ENCODE results near the gene ROR2.

ROR2 gene

DNA sequence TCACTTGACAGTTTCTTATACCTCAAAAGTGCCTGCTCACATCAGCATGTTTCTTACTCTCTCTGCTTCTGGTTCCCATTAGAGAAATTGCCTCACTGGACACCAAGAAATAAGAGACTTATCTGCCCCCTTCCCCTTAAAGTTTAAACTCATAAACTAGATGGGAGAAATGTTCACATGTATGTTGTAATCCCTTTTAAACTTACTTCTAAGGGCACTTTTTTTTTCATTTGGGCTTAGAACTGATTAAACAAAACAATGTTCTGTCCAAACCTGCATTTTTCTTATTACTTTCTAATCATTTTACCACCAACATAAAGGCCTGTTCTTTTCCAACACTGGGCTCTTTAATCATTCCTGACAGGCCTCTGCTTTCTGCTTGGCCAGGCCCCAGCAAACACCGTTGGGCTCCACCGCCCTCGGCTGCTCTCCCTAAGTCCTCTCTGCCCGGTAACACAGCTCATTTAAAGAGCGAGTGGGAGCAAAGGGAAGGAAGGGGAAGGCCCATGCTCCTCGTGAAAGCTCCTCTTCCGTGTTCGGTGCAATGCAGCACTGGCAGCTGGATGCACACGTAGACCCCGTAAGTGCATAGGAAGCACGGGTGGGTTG lies 53.4 kb downstream of the ROR2 start:
- no peak overlapping the region for H3K4me3 ChIP-seq (ENCODE audit: low read length)
- peaks cover 20% of the 10 kb centered on the region for H3K27me3 ChIP-seq (ENCODE audit: control insufficient read depth, insufficient read depth, low read length)
- no peak overlapping the region for H3K9ac ChIP-seq (ENCODE audit: low read length)
- H3K27ac ChIP-seq (ENCODE audit: low read length), result no peak overlapping the region
- H3K9me3 ChIP-seq (ENCODE audit: control insufficient read depth, low read depth, low read length), result no peaks in the 10 kb centered on the region
- no peaks in the 10 kb centered on the region for H3K36me3 ChIP-seq (ENCODE audit: control insufficient read depth, low read depth, low read length)
- H3K4me1 ChIP-seq (ENCODE audit: control insufficient read depth, low read depth, low read length), result peaks cover 22% of the 10 kb centered on the region

DNA sequence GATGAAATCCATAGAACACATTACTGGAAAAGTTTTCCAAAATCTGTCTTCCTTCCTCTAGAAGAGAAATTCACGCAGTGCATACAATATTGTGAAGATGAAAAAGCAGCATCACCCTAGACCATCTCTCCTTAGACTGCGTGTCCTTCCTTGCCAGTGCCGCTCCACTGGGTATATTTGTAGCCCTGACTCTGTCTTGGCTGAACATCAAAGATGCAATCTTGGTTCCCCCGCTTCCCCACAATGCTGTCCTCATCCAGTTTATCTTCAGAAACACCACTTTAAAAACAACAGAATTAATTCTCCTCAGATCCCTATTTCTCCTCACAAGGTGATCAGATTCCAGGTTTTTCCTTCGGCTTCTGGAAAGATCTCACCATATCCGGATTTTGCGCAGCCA lies 53.9 kb downstream of the ROR2 start:
- Histone ChIP-seq H3K4me1 (ENCODE audit: control insufficient read depth, low read depth, low read length) (peaks cover 22% of the 10 kb centered on the region), H3K36me3 (ENCODE audit: control insufficient read depth, low read depth, low read length) (no peaks in the 10 kb centered on the region), H3K27ac (ENCODE audit: low read length) (no peak overlapping the region), H3K27me3 (ENCODE audit: control insufficient read depth, insufficient read depth, low read length) (peaks cover 24% of the 10 kb centered on the region), H3K9me3 (ENCODE audit: control insufficient read depth, low read depth, low read length) (no peaks in the 10 kb centered on the region), H3K9ac (ENCODE audit: low read length) (no peak overlapping the region), H3K4me3 (ENCODE audit: low read length) (no peak overlapping the region)

GRCh38 chr9:91894536-91894935 lies 55.5 kb downstream of the ROR2 start:
- Histone ChIP-seq H3K36me3 (ENCODE audit: control insufficient read depth, low read depth, low read length) (no peaks in the 10 kb centered on the region), H3K27ac (ENCODE audit: low read length) (no peak overlapping the region), H3K4me1 (ENCODE audit: control insufficient read depth, low read depth, low read length) (peaks cover 25% of the 10 kb centered on the region), H3K9ac (ENCODE audit: low read length) (no peak overlapping the region), H3K9me3 (ENCODE audit: control insufficient read depth, low read depth, low read length) (no peaks in the 10 kb centered on the region), H3K27me3 (ENCODE audit: control insufficient read depth, insufficient read depth, low read length) (peaks cover 36% of the 10 kb centered on the region), H3K4me3 (ENCODE audit: low read length) (no peak overlapping the region)

DNA sequence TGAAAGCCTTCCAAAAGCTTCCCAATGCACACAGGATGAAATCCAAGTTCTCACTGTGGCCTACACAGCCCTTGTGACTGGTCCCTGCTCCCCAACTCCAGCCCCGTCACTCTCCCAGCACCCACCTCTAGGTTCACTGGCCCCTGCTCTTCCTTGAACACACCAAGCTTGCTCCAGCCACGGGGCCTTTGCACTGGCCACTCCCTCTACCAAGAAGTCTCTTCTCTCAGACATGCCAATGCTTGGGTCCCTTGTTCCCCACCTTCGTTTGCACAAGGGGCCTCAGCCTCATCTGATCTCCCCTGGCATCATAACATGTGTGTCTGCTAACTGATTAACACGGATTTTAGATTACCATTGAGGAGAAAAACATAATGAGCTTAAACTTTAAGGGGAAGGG lies 56.0 kb downstream of the ROR2 start:
- H3K4me1 ChIP-seq (ENCODE audit: control insufficient read depth, low read depth, low read length), result peaks cover 22% of the 10 kb centered on the region
- no peak overlapping the region for H3K27ac ChIP-seq (ENCODE audit: low read length)
- no peaks in the 10 kb centered on the region for H3K36me3 ChIP-seq (ENCODE audit: control insufficient read depth, low read depth, low read length)
- H3K27me3 ChIP-seq (ENCODE audit: control insufficient read depth, insufficient read depth, low read length), result peaks cover 37% of the 10 kb centered on the region
- H3K9me3 ChIP-seq (ENCODE audit: control insufficient read depth, low read depth, low read length), result no peaks in the 10 kb centered on the region
- H3K9ac ChIP-seq (ENCODE audit: low read length), result no peak overlapping the region
- no peak overlapping the region for H3K4me3 ChIP-seq (ENCODE audit: low read length)

GRCh38 chr9:91891915-91892314 lies 58.1 kb downstream of the ROR2 start:
- H3K9ac ChIP-seq (ENCODE audit: low read length), result no peak overlapping the region
- peaks cover 15% of the 10 kb centered on the region for H3K4me1 ChIP-seq (ENCODE audit: control insufficient read depth, low read depth, low read length)
- H3K27ac ChIP-seq (ENCODE audit: low read length), result no peak overlapping the region
- no peak overlapping the region for H3K4me3 ChIP-seq (ENCODE audit: low read length)
- peaks cover 46% of the 10 kb centered on the region for H3K27me3 ChIP-seq (ENCODE audit: control insufficient read depth, insufficient read depth, low read length)
- H3K9me3 ChIP-seq (ENCODE audit: control insufficient read depth, low read depth, low read length), result no peaks in the 10 kb centered on the region
- H3K36me3 ChIP-seq (ENCODE audit: control insufficient read depth, low read depth, low read length), result no peaks in the 10 kb centered on the region

GRCh38 chr9:91890662-91891061 lies 59.4 kb downstream of the ROR2 start:
- Histone ChIP-seq H3K9me3 (ENCODE audit: control insufficient read depth, low read depth, low read length) (no peaks in the 10 kb centered on the region), H3K4me3 (ENCODE audit: low read length) (no peak overlapping the region), H3K4me1 (ENCODE audit: control insufficient read depth, low read depth, low read length) (peaks cover 22% of the 10 kb centered on the region), H3K9ac (ENCODE audit: low read length) (no peak overlapping the region), H3K36me3 (ENCODE audit: control insufficient read depth, low read depth, low read length) (no peaks in the 10 kb centered on the region), H3K27ac (ENCODE audit: low read length) (no peak overlapping the region), H3K27me3 (ENCODE audit: control insufficient read depth, insufficient read depth, low read length) (peaks cover 55% of the 10 kb centered on the region)

- no peaks in the 10 kb centered on the region for H3K36me3 ChIP-seq (ENCODE audit: control insufficient read depth, low read depth, low read length)
- H3K4me3 ChIP-seq (ENCODE audit: low read length), result no peak overlapping the region
- peaks cover 27% of the 10 kb centered on the region for H3K4me1 ChIP-seq (ENCODE audit: control insufficient read depth, low read depth, low read length)
- H3K9me3 ChIP-seq (ENCODE audit: control insufficient read depth, low read depth, low read length), result no peaks in the 10 kb centered on the region
- H3K27me3 ChIP-seq (ENCODE audit: control insufficient read depth, insufficient read depth, low read length), result peaks cover 63% of the 10 kb centered on the region
- H3K27ac ChIP-seq (ENCODE audit: low read length), result no peak overlapping the region
- H3K9ac ChIP-seq (ENCODE audit: low read length), result no peak overlapping the region
Observed at GRCh38 chr9:91889161-91889911, 60.7 kb downstream of the ROR2 start.

- Histone ChIP-seq H3K27ac (ENCODE audit: low read length) (no peak overlapping the region), H3K4me3 (ENCODE audit: low read length) (peak overlapping the region; percentile 45), H3K27me3 (ENCODE audit: control insufficient read depth, insufficient read depth, low read length) (peaks cover 79% of the 10 kb centered on the region), H3K9ac (ENCODE audit: low read length) (peak overlapping the region; percentile 26), H3K9me3 (ENCODE audit: control insufficient read depth, low read depth, low read length) (no peaks in the 10 kb centered on the region), H3K36me3 (ENCODE audit: control insufficient read depth, low read depth, low read length) (no peaks in the 10 kb centered on the region), H3K4me1 (ENCODE audit: control insufficient read depth, low read depth, low read length) (peaks cover 29% of the 10 kb centered on the region)
Observed at GRCh38 chr9:91886414-91887076, 63.5 kb downstream of the ROR2 start.

GRCh38 chr9:91885746-91886413 lies 64.1 kb downstream of the ROR2 start:
- Histone ChIP-seq H3K36me3 (ENCODE audit: control insufficient read depth, low read depth, low read length) (no peaks in the 10 kb centered on the region), H3K9me3 (ENCODE audit: control insufficient read depth, low read depth, low read length) (no peaks in the 10 kb centered on the region), H3K27ac (ENCODE audit: low read length) (no peak overlapping the region), H3K9ac (ENCODE audit: low read length) (peak overlapping the region; percentile 47), H3K27me3 (ENCODE audit: control insufficient read depth, insufficient read depth, low read length) (peaks cover 72% of the 10 kb centered on the region), H3K4me3 (ENCODE audit: low read length) (peak overlapping the region; percentile 45), H3K4me1 (ENCODE audit: control insufficient read depth, low read depth, low read length) (peaks cover 29% of the 10 kb centered on the region)

DNA sequence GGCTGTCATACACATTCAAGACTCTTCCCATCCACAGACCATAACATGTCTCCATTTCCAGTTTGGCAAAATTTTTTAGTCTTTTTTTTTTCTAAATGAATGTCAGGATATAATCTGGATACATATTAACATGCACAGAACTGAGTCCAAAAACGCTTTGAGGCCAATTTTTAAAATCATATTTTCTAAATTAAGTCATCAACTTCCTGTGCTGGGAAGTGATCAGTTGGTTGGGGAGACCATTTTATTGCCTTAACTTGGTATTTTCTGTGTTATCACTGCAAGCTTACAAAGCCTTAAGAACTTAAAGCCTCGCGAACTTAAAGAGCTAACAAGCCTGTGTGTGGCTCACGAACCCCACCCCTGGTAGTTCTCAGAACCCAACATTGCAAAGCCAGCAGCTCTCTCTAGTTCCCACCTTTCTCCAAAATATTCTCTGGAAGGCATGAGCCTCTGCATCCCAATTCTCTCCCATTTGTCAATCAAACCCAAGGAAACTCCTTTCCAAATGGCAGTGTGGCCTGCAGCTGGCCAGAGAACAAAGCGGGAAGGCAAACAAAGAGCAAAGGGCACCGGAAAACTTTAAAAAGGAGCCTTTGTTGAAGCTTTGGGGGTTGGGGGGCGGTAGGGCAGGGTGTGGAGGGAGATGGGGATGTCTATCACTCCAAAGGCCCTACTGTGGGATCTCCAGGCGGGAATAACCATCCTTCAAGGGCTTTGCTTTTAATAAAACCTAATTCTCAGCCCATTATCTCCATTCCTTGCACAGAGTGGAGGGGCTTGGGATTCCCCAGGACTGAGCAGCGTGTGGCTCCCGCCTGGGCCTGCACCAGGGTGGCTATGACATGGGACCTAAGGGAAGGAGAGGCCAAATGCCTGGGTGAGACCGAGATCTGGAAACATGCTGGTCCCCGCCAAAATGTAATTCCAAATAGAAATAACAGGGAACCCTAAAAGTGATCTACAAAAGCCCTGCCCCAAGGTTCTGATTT lies 65.0 kb downstream of the ROR2 start:
- Histone ChIP-seq H3K4me3 (ENCODE audit: low read length) (peak overlapping the region; percentile 15), H3K9ac (ENCODE audit: low read length) (peak overlapping the region; percentile 47), H3K27me3 (ENCODE audit: control insufficient read depth, insufficient read depth, low read length) (peaks cover 63% of the 10 kb centered on the region), H3K4me1 (ENCODE audit: control insufficient read depth, low read depth, low read length) (peaks cover 26% of the 10 kb centered on the region), H3K36me3 (ENCODE audit: control insufficient read depth, low read depth, low read length) (no peaks in the 10 kb centered on the region), H3K9me3 (ENCODE audit: control insufficient read depth, low read depth, low read length) (no peaks in the 10 kb centered on the region), H3K27ac (ENCODE audit: low read length) (no peak overlapping the region)
